Hematopoietic multipotent progenitor cell treated with erythropoietin and hydrocortisone succinate and interleukin-3 and kit ligand, for 17 days (in vitro differentiated cells): ENCODE measurements around the gene RCBTB1.
"Not testable (repeated sequence)": the region's sequence is repeated elsewhere in the genome, so short reads cannot be mapped to it uniquely, and the experiment has no call there.

Experiments
- DNase-seq: peaks from one replicate; pipeline ENCODE4 v3.0.0-alpha.2; 2015; ENCODE audit warnings: low spot score

Gene RCBTB1

GRCh38 chr13:49604570-49604969, 19.2 kb upstream of the RCBTB1 start:
- DNase-seq = no peak

- not testable (repeated sequence) for DNase-seq
Observed at GRCh38 chr13:49602615-49603014, 17.3 kb upstream of the RCBTB1 start.

- DNase-seq = no peak
Observed at GRCh38 chr13:49602005-49602404, 16.6 kb upstream of the RCBTB1 start.

- DNase-seq = no peak
Observed at GRCh38 chr13:49597043-49597641, 11.8 kb upstream of the RCBTB1 start.

GRCh38 chr13:49596221-49596620, 10.9 kb upstream of the RCBTB1 start:
- no peak for DNase-seq

GRCh38 chr13:49594576-49594975, 9.2 kb upstream of the RCBTB1 start:
- DNase-seq = no peak

- not testable (repeated sequence) for DNase-seq
Observed at GRCh38 chr13:49593876-49594275, 8.5 kb upstream of the RCBTB1 start.

- DNase-seq = not testable (repeated sequence)
Observed at GRCh38 chr13:49590714-49591113, 5.4 kb upstream of the RCBTB1 start.

GRCh38 chr13:49587311-49587847, 2.0 kb upstream of the RCBTB1 start:
- DNase-seq = no peak

GRCh38 chr13:49586717-49587116, 1.4 kb upstream of the RCBTB1 start:
- DNase-seq = no peak

- DNase-seq = peak; percentile 44
Observed at GRCh38 chr13:49584771-49585182, 581 bp downstream of the RCBTB1 start.

- no peak for DNase-seq
Observed at GRCh38 chr13:49580980-49581680, 4.2 kb downstream of the RCBTB1 start.

- DNase-seq = no peak
Observed at GRCh38 chr13:49579501-49579900, 5.9 kb downstream of the RCBTB1 start.

GRCh38 chr13:49571299-49572240, 13.8 kb downstream of the RCBTB1 start:
- DNase-seq = no peak

GRCh38 chr13:49569993-49570689, 15.2 kb downstream of the RCBTB1 start:
- no peak for DNase-seq

GRCh38 chr13:49567491-49567890, 17.9 kb downstream of the RCBTB1 start:
- DNase-seq = no peak

- no peak for DNase-seq
Observed at GRCh38 chr13:49566461-49566860, 18.9 kb downstream of the RCBTB1 start.

- DNase-seq = not testable (repeated sequence)
Observed at GRCh38 chr13:49565461-49565860, 19.9 kb downstream of the RCBTB1 start.

GRCh38 chr13:49563516-49563915, 21.8 kb downstream of the RCBTB1 start:
- no peak for DNase-seq

GRCh38 chr13:49561062-49561410, 24.3 kb downstream of the RCBTB1 start:
- DNase-seq = no peak

- DNase-seq = no peak
Observed at GRCh38 chr13:49560270-49561061, 24.9 kb downstream of the RCBTB1 start.
